Measurements from ENCODE around the gene CHRDL2.
"Not testable (repeated sequence)": the region's sequence is repeated elsewhere in the genome, so short reads cannot be mapped to it uniquely, and the experiment has no call there.

GRCh38 chr11:74768172-74768651 is 37.0 kb upstream of the CHRDL2 start:
- TF ChIP-seq POLR2A, CTCF, EP300 (IDR thresholded peaks at IDR 0.05): not testable (repeated sequence)

All from ovary (tissue), 3 donors.